HEK293T (cell line): Measurements from ENCODE around the gene KIF5B.

Source experiments
- ARNT ChIP-seq: fragments of 450-650 bp; IDR thresholded peaks from 2 replicates; pipeline ENCODE4 v1.6.1; 2017; ENCODE audit warnings: mild to moderate bottlenecking
- BHLHE40 ChIP-seq: fragments of 450-650 bp; IDR thresholded peaks from 2 replicates; pipeline ENCODE4 v1.6.1; 2016; ENCODE audit warnings: mild to moderate bottlenecking, moderate library complexity, borderline replicate concordance
- ELF4 ChIP-seq: fragments of 450-650 bp; IDR thresholded peaks from 2 replicates; pipeline ENCODE4 v1.6.1; 2017; ENCODE audit warnings: antibody characterized with exemption
- FOXA1 ChIP-seq: fragments of 450-650 bp; IDR thresholded peaks from 2 replicates; pipeline ENCODE4 v1.6.1; 2016; ENCODE audit warnings: mild to moderate bottlenecking
- FOXK2 ChIP-seq: fragments of 450-650 bp; IDR thresholded peaks from 2 replicates; pipeline ENCODE4 v1.6.1; 2016; ENCODE audit warnings: mild to moderate bottlenecking
- FOXM1 ChIP-seq: fragments of 450-650 bp; IDR thresholded peaks from 2 replicates; pipeline ENCODE4 v1.6.1; 2017; ENCODE audit warnings: mild to moderate bottlenecking, borderline replicate concordance
- HDGF ChIP-seq: fragments of 450-650 bp; IDR thresholded peaks from 2 replicates; pipeline ENCODE4 v1.6.1; 2017; ENCODE audit warnings: antibody characterized with exemption, borderline replicate concordance
- L3MBTL2 ChIP-seq: fragments of 450-650 bp; conservative IDR thresholded peaks from 2 replicates; pipeline ENCODE4 v1.6.1; 2016; ENCODE audit warnings: mild to moderate bottlenecking
- LEF1 ChIP-seq: fragments of 450-650 bp; IDR thresholded peaks from 2 replicates; pipeline ENCODE4 v1.6.1; 2017; ENCODE audit warnings: mild to moderate bottlenecking, borderline replicate concordance
- SP1 ChIP-seq: fragments of 450-650 bp; IDR thresholded peaks from 2 replicates; pipeline ENCODE4 v1.6.1; 2017
- SUZ12 ChIP-seq: fragments of 450-650 bp; IDR thresholded peaks from 2 replicates; pipeline ENCODE4 v1.6.1; 2016; ENCODE audit warnings: mild to moderate bottlenecking
- TARDBP ChIP-seq: fragments of 450-650 bp; IDR thresholded peaks from 2 replicates; pipeline ENCODE4 v1.6.1; 2016
- TF ChIP-seq, protein P1 (sequence below): fragments of 450-650 bp; IDR thresholded peaks from 2 replicates; pipeline ENCODE4 v1.6.1; 2016

DNA sequence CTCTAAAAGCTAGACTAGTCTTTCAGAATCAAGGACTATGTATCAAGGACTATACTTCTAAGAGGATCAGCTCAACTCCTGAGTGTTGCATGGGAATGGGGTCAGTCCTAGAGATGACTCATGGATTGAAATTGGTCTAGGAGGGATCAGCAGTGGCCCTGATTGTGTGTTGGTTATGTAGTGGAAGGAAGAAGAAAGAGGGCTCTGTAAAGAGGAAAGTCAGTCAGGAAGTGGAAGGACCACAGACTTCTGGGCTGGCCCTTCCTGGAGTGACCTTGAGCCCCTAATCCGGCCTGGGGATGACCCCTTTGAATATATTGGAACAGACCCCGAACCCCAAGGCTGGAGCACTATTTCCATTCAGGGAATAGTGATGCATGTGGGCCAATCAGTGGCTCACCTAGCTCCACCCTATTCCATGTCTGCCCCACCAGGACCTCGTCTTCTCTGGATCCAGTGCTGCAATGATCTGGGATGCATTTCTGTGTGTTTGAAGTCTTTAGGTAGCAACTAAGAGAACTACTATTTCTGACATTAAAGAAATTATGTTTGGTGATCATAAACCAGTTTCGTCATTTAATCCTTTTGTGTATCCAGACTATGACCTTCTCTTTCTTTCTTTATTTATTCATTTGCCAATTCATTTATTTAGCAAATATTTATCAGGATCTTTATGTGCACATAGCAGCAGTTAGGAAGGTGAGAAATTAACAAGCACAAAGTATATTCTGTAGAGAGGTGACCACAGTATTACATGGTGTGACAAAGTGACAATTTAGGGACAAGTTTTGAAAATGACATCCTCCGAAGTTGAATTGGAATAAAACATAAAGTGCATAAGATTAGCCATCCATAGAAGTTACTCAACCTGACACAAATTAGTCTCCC lies 48.6 kb upstream of the KIF5B start:
- TF ChIP-seq FOXM1 (no peak), HDGF (no peak), SP1 (no peak), TARDBP (no peak), ELF4 (no peak), FOXA1 (no peak), L3MBTL2 (no peak), SUZ12 (no peak), FOXK2 (no peak), ARNT (no peak), BHLHE40 (no peak), LEF1 (no peak)
- TF ChIP-seq, protein P1, sequence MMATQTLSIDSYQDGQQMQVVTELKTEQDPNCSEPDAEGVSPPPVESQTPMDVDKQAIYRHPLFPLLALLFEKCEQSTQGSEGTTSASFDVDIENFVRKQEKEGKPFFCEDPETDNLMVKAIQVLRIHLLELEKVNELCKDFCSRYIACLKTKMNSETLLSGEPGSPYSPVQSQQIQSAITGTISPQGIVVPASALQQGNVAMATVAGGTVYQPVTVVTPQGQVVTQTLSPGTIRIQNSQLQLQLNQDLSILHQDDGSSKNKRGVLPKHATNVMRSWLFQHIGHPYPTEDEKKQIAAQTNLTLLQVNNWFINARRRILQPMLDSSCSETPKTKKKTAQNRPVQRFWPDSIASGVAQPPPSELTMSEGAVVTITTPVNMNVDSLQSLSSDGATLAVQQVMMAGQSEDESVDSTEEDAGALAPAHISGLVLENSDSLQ: no peak
